AG09309 (cell line): ENCODE data around the gene INTS3.

Experiments used
- DNase-seq: peaks from one replicate; pipeline ENCODE4 v3.0.0-alpha.2; 2010; ENCODE audit warnings: low read depth
- H3K4me3 ChIP-seq: 2 replicates; pipeline ENCODE4 v1.5.1; 2011; ENCODE audit warnings: mild to moderate bottlenecking, low read depth, low read length, moderate library complexity; ENCODE audit not compliant: control insufficient read depth
- CTCF ChIP-seq: IDR thresholded peaks from 2 replicates; pipeline ENCODE4 v1.5.1; 2011; ENCODE audit warnings: mild to moderate bottlenecking, low read depth, low read length, inconsistent platforms; ENCODE audit not compliant: insufficient read depth, control insufficient read depth; ENCODE audit errors: missing control alignments

INTS3 gene

GRCh38 chr1:153790313-153790965 is 62.6 kb downstream of the INTS3 start:
- DNase-seq, result peak; percentile 60
- peak overlapping the region; percentile 15 for H3K4me3 ChIP-seq

GRCh38 chr1:153790966-153791647 is 63.3 kb downstream of the INTS3 start:
- TF ChIP-seq CTCF, result no peak
- peak overlapping the region; percentile 15 for H3K4me3 ChIP-seq
- DNase-seq, result peak; percentile 87

More at GRCh38 chr1:153790313-153790965, 62.6 kb downstream of the INTS3 start:
- TF ChIP-seq CTCF, result no peak

GRCh38 chr1:153791648-153792253 is 63.9 kb downstream of the INTS3 start:
- peak; percentile 50 for DNase-seq
- no peak overlapping the region for H3K4me3 ChIP-seq

GRCh38 chr1:153792631-153793041 is 64.8 kb downstream of the INTS3 start:
- H3K4me3 ChIP-seq, result no peak overlapping the region
- TF ChIP-seq CTCF, result no peak

More at GRCh38 chr1:153791648-153792253, 63.9 kb downstream of the INTS3 start:
- peak; percentile 30 for TF ChIP-seq CTCF

GRCh38 chr1:153793261-153793972 is 65.6 kb downstream of the INTS3 start:
- no peak overlapping the region for H3K4me3 ChIP-seq
- TF ChIP-seq CTCF, result no peak
- DNase-seq, result no peak

More at GRCh38 chr1:153792631-153793041, 64.8 kb downstream of the INTS3 start:
- DNase-seq, result no peak

- TF ChIP-seq CTCF, result no peak
- H3K4me3 ChIP-seq, result no peak overlapping the region
- DNase-seq, result no peak
Measured at GRCh38 chr1:153793973-153794615, 66.2 kb downstream of the INTS3 start.
